Activated T-cell treated with anti-CD3 and anti-CD28 coated beads, Interleukin-2, amount 50 U/mL, for 4 hours (primary cell): Measurements from ENCODE around the gene PCSK7. TPM values are rescaled to one million over a fixed set of nuclear protein-coding genes. Genes with fewer than 3 reads are reported as not detected.

Experiments used
- ATAC-seq, 2 donors: fragments of 200-7000 bp; cut with Tn5 transposase; one replicate each; pipeline ENCODE4 v1.10.0; 2021
- DNase-seq: peaks from one replicate; pipeline ENCODE4 v3.0.0-alpha.2; 2020
- H3K27me3 Mint-ChIP-seq: one replicate; pipeline ENCODE4 v1.8.0; 2021; ENCODE audit warnings: low read depth, mixed read lengths
- H3K36me3 Mint-ChIP-seq: one replicate; pipeline ENCODE4 v1.8.0; 2022; ENCODE audit warnings: mixed read lengths; ENCODE audit not compliant: insufficient read depth
- H3K4me1 Mint-ChIP-seq: one replicate; pipeline ENCODE4 v1.8.0; 2021; ENCODE audit warnings: low read depth, mixed read lengths
- H3K4me3 Mint-ChIP-seq: one replicate; pipeline ENCODE4 v1.8.0; 2021; ENCODE audit warnings: mild to moderate bottlenecking, moderate library complexity, mixed read lengths
- H3K9me3 Mint-ChIP-seq: one replicate; pipeline ENCODE4 v1.8.0; 2021; ENCODE audit warnings: mixed read lengths
- total RNA-seq, 3 donors: library from RNA; stranded (reverse); gene quantifications; one replicate each; pipeline ENCODE4 v1.2.1, GENCODE V29; 2021

PCSK7 gene
- total RNA-seq, 3 donors from 2014 or later: 112 to 139 (median 123) TPM

DNA sequence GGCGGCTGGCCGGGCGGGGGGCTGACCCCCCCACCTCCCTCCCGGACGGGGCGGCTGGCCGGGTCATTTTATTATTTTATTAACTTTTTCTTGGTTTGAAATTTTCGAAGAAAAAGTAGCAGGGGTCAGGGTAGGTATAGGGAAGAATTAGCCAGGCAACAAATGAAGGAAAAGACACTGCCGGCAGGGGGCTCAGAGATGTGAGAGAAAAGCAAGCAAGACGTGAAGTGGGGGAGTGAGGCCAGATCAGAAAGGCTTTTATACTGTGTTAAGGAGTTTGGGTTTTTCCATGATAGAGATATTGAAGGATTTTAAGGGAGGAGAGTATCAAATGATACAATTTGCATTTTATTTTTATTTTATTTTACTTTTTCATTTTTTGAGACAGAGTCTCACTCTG, 19.6 kb upstream of the PCSK7 start:
- H3K36me3 Mint-ChIP-seq: peaks cover 29% of the 10 kb centered on the region
- H3K4me1 Mint-ChIP-seq: no peaks in the 10 kb centered on the region
- no peak overlapping the region for H3K4me3 Mint-ChIP-seq
- H3K9me3 Mint-ChIP-seq: no peaks in the 10 kb centered on the region
- no peak for DNase-seq
- ATAC-seq: no peak
- no peaks in the 10 kb centered on the region for H3K27me3 Mint-ChIP-seq

DNA sequence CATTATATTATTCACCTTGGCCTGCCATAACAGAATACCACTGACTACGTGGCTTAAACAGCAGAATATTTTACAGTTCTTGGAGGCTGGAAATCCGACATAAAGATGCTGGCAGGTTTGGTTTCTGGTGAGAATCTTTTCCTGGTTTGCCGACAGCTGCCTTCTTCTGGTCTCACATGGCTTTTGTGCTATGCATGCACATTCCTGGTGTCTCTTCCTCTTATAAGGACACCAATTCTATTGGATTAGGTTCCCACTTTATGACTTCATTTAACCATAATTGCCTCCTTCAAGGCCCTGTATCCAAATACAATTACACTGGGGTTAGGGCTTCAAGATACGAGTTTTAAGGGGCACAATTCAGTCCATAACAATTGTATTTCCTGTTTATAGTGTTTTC, 17.7 kb upstream of the PCSK7 start:
- H3K4me1 Mint-ChIP-seq: no peaks in the 10 kb centered on the region
- H3K9me3 Mint-ChIP-seq: no peaks in the 10 kb centered on the region
- H3K36me3 Mint-ChIP-seq: peaks cover 34% of the 10 kb centered on the region
- H3K27me3 Mint-ChIP-seq: no peaks in the 10 kb centered on the region
- no peak overlapping the region for H3K4me3 Mint-ChIP-seq
- DNase-seq (no peak), ATAC-seq (no peak)

- Mint-ChIP-seq H3K9me3 (no peaks in the 10 kb centered on the region), H3K4me3 (no peak overlapping the region), H3K27me3 (no peaks in the 10 kb centered on the region), H3K36me3 (peaks cover 36% of the 10 kb centered on the region), H3K4me1 (no peaks in the 10 kb centered on the region)
- ATAC-seq (no peak), DNase-seq (no peak)
Measured at GRCh38 chr11:117248341-117248740, 16.5 kb upstream of the PCSK7 start.

DNA sequence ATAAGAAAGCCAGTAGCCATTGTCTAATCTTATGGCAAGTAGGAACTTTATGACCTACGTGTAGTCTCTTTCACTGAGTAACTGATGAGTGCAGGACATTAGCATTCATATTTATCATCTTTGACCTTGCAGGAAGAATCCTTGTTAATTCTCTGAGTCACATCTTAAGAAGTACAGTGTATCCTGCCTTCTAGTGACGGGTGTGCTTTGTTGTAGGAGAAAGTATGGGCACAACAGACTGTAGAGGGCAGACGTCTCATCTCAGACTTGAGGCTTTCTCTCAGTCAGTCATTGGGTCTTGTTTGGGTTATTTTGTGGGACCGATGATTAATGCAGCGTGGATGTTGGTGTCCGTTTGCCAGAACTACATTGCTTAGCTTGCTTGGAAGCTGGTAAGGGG, 7.4 kb upstream of the PCSK7 start:
- no peak for DNase-seq
- no peak overlapping the region for H3K4me3 Mint-ChIP-seq
- peaks cover 1% of the 10 kb centered on the region for H3K4me1 Mint-ChIP-seq
- ATAC-seq: no peak
- no peaks in the 10 kb centered on the region for H3K9me3 Mint-ChIP-seq
- H3K36me3 Mint-ChIP-seq: peaks cover 16% of the 10 kb centered on the region
- H3K27me3 Mint-ChIP-seq: no peaks in the 10 kb centered on the region

GRCh38 chr11:117238221-117238620, 6.3 kb upstream of the PCSK7 start:
- no peak for DNase-seq
- Mint-ChIP-seq H3K36me3 (peaks cover 12% of the 10 kb centered on the region), H3K9me3 (no peaks in the 10 kb centered on the region), H3K4me1 (peaks cover 12% of the 10 kb centered on the region), H3K27me3 (no peaks in the 10 kb centered on the region), H3K4me3 (no peak overlapping the region)
- peak in 1 of 2 donors; percentile 21 for ATAC-seq

GRCh38 chr11:117232911-117233409, 1.1 kb upstream of the PCSK7 start:
- Mint-ChIP-seq H3K4me3 (peak overlapping the region; percentile 83), H3K4me1 (peaks cover 39% of the 10 kb centered on the region), H3K9me3 (no peaks in the 10 kb centered on the region), H3K36me3 (peaks cover 20% of the 10 kb centered on the region), H3K27me3 (no peaks in the 10 kb centered on the region)
- DNase-seq (no peak), ATAC-seq (no peak)

DNA sequence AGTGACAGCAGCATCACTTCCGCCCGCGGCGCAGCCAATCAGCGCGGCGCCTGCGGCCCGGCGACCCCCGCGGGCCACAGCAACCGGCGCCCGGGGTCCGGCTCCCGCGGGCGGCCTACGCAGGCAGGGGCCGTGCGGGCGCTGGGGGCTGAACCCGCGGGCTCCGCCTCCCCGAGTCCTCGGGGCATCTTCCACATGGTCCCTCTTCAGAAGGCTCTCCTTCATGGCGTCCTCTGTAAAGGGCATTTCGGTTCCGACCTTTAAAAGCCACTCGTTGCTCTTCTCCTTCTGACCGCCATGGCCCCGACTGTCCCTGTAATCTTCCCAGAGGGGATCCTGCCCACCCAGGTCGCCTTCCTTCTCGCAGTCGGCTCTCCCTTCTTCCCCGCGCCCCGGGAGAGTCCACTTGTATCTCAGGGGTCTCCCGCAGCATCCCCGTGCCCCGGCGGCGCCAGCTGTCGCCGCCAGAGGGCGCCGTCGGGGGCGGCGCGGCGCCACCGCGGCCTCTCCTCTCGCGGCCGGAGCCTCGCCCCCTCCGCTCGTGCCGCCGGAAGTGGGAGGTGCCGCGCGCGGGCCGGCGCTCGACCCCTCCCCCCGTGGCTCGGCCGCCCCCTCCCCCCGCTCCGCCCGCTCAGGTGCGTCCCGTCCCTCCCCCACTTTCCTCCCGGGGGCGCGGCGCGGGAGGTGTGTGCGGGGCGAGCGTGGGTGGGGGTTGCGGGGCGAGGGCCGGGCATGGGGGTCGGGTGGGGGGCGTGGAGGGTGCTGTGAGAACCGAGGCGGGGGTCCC, 412 bp upstream of the PCSK7 start, which contains the start of gene RNF214:
TSS of gene RNF214 (plus strand) at position 580 of the 787 bp plus-strand sequence. CDS start 1,602 bp downstream, outside the sequence.
- Mint-ChIP-seq H3K27me3 (no peaks in the 10 kb centered on the region), H3K4me3 (peak within 1 kb of the TSS; percentile 99), H3K9me3 (no peaks in the 10 kb centered on the region), H3K36me3 (peaks cover 21% of the 10 kb centered on the region), H3K4me1 (peaks cover 40% of the 10 kb centered on the region)
- DNase-seq: peak; percentile 70
- peak; percentile 78 to 79 for ATAC-seq

GRCh38 chr11:117230999-117231841, 653 bp downstream of the PCSK7 start:
- Mint-ChIP-seq H3K9me3 (no peaks in the 10 kb centered on the region), H3K36me3 (peaks cover 29% of the 10 kb centered on the region), H3K27me3 (no peaks in the 10 kb centered on the region), H3K4me1 (peaks cover 49% of the 10 kb centered on the region), H3K4me3 (peak overlapping the region; percentile 99)
- DNase-seq (no peak), ATAC-seq (no peak)

GRCh38 chr11:117230286-117230961, 1.4 kb downstream of the PCSK7 start:
- DNase-seq (peak; percentile 41), ATAC-seq (peak; percentile 55 to 57)
- peaks cover 31% of the 10 kb centered on the region for H3K36me3 Mint-ChIP-seq
- no peaks in the 10 kb centered on the region for H3K27me3 Mint-ChIP-seq
- no peaks in the 10 kb centered on the region for H3K9me3 Mint-ChIP-seq
- H3K4me3 Mint-ChIP-seq: peak overlapping the region; percentile 99
- peaks cover 49% of the 10 kb centered on the region for H3K4me1 Mint-ChIP-seq

DNA sequence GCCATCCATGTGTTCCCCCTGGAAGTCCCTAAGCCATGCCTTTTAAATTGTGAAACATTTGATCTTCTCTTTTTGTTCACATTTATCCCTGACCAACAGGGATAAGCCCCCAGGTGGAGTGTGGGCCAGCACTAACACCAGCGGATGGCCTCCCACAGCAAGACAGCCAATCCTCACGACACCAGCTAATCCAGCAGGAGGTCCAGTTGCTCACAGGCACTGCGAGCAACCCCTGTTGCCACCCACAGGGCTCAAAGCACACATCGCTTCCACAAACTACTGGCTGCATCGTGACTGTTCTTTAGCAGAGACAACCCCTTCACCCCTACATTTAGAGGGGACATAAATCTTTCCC, 2.0 kb downstream of the PCSK7 start:
- DNase-seq: no peak
- Mint-ChIP-seq H3K4me3 (peak overlapping the region; percentile 99), H3K9me3 (no peaks in the 10 kb centered on the region), H3K36me3 (peaks cover 35% of the 10 kb centered on the region), H3K4me1 (peaks cover 49% of the 10 kb centered on the region), H3K27me3 (no peaks in the 10 kb centered on the region)
- ATAC-seq: peak; percentile 6 to 9

- H3K27me3 Mint-ChIP-seq: no peaks in the 10 kb centered on the region
- H3K4me3 Mint-ChIP-seq: peak overlapping the region; percentile 99
Measured at GRCh38 chr11:117229411-117229810, 2.5 kb downstream of the PCSK7 start.

GRCh38 chr11:117228091-117228490, 3.8 kb downstream of the PCSK7 start:
- Mint-ChIP-seq H3K9me3 (no peaks in the 10 kb centered on the region), H3K27me3 (no peaks in the 10 kb centered on the region), H3K4me1 (peaks cover 36% of the 10 kb centered on the region), H3K36me3 (peaks cover 46% of the 10 kb centered on the region), H3K4me3 (no peak overlapping the region)
- ATAC-seq: no peak
- no peak for DNase-seq

More at GRCh38 chr11:117229411-117229810, 2.5 kb downstream of the PCSK7 start:
- no peaks in the 10 kb centered on the region for H3K9me3 Mint-ChIP-seq
- H3K36me3 Mint-ChIP-seq: peaks cover 39% of the 10 kb centered on the region
- no peak for DNase-seq
- no peak for ATAC-seq
- H3K4me1 Mint-ChIP-seq: peaks cover 49% of the 10 kb centered on the region

- H3K4me1 Mint-ChIP-seq: peaks cover 36% of the 10 kb centered on the region
- ATAC-seq (peak; percentile 46 to 47), DNase-seq (peak; percentile 21)
- H3K27me3 Mint-ChIP-seq: no peaks in the 10 kb centered on the region
- peak overlapping the region; percentile 4 for H3K4me3 Mint-ChIP-seq
- peaks cover 49% of the 10 kb centered on the region for H3K36me3 Mint-ChIP-seq
- no peaks in the 10 kb centered on the region for H3K9me3 Mint-ChIP-seq
Measured at GRCh38 chr11:117226388-117227385, 5.2 kb downstream of the PCSK7 start.
